Ovary (tissue), 3 donors: ENCODE results near the gene NIN.

Source experiments
- POLR2A ChIP-seq: fragments of 450-650 bp; IDR thresholded peaks from one replicate; pipeline ENCODE4 v1.6.1; 2017; ENCODE audit warnings: antibody characterized with exemption, mild to moderate bottlenecking, moderate library complexity
- TF ChIP-seq, protein P1 (sequence below), 3 donors: fragments of 450-650 bp in 2 of 3; fragments of 200-600 bp in 1 of 3; IDR thresholded peaks; one replicate each; pipeline versions ENCODE4 v1.5.1 to v1.8.0; 2016 to 2022; ENCODE audit warnings: antibody characterized with exemption in 3 of 3, mild to moderate bottlenecking in 1 of 3
- donor health status: DM: no; HTN: no; CAD: no.

DNA sequence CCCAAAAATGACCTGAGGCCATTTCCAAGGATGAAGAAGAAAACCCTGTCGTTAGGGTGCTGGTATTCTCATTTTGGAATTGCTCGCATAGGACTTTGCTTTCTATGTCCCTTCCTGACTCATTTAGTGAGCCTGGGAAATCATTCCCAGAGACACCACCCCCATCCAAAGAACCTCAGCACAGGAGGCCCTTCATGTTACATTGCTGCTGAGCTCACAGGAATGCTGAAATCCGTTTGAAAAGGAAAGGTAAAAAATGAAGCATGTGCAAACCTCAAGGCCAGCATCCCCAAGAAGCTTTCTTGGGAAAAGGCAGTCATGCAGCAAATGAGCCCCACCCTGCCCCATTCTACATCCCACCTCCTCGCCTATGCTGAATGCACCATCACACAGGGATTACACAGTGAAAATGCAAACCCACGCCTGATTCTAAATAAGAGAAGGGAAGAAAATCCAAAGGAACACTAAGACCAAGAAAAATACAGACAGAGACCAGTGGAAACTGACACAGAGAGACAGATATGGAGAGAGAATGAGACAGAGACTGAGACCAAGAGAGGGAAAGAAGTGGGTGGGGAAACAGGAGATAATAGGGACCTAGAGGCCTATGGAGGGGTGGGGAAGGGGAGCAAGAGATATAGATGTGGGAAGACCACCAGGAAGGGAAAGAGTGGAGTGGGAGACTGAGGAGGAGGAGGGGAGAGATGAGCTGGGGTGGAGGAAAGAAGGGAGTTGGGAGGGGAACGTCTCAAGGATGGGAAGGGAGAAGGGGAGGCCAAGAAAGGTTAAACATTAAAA, 33.5 kb downstream of the NIN start:
- TF ChIP-seq, protein P1, sequence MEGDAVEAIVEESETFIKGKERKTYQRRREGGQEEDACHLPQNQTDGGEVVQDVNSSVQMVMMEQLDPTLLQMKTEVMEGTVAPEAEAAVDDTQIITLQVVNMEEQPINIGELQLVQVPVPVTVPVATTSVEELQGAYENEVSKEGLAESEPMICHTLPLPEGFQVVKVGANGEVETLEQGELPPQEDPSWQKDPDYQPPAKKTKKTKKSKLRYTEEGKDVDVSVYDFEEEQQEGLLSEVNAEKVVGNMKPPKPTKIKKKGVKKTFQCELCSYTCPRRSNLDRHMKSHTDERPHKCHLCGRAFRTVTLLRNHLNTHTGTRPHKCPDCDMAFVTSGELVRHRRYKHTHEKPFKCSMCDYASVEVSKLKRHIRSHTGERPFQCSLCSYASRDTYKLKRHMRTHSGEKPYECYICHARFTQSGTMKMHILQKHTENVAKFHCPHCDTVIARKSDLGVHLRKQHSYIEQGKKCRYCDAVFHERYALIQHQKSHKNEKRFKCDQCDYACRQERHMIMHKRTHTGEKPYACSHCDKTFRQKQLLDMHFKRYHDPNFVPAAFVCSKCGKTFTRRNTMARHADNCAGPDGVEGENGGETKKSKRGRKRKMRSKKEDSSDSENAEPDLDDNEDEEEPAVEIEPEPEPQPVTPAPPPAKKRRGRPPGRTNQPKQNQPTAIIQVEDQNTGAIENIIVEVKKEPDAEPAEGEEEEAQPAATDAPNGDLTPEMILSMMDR (IDR thresholded peaks at IDR 0.05) = no peak
- TF ChIP-seq POLR2A = no peak
